Stimulated activated CD4-positive, alpha-beta T cell treated with anti-CD3 and anti-CD28 coated beads, Interleukin-15, amount 100 ng/mL, for 24 hours (primary cell): Measurements from ENCODE around the gene ALKBH7.
"Not testable (repeated sequence)": the region's sequence is repeated elsewhere in the genome, so short reads cannot be mapped to it uniquely, and the experiment has no call there.

Source experiments
- DNase-seq: peaks from one replicate; pipeline ENCODE4 v3.0.0-alpha.2; 2020

The ALKBH7 gene

DNA sequence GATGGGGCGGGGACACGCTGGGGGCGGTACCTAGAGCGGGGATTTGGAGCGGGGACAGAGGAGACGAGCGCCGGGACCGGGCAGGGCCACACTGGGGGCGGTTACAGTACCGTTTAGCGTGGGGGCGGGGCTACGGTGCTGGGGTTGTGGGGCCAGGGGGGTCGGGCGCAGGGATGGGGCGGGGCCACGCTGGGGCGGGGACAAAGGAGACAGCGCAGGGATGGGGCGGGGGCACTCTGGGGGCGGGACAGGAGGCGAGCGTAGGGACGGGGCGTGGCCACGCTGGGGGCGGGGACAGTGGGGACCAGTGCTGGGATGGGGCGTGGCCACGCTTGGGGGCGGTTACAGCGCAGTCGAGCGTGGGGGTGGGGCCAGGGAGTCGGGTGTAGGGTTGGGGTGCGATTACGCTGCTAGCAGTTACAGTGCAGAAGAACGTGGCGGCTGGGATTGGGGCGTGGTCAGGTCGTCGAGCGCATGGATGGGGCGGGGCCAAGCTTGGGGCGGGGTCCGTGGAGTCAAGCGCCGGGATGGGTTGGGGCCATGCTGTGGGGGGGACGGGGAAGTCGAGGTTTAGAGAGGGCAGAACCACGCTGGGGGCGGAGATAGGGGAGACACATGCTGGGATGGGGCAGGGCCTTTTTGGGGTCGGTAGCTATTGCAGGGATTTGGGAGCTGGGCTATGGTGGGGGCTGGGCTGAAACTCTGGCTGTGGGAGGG lies 660 bp downstream of the ALKBH7 start:
- peak; percentile 100 for DNase-seq

DNA sequence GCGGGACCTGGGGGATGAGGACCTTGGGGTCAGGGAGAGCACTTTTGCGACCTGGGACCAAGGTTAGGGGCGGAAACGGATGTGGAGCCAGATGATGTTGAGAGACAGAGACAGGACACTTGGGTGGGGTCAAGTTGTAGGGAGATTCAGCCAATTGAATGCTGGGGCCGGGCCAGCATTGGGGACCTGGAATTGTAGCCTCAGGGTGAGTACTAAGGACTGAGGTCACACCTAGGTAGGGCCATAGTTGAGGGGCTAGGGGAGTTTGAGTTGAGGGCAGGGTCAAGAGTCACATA lies 1.2 kb downstream of the ALKBH7 start:
- no peak for DNase-seq

GRCh38 chr19:6374161-6374709 lies 1.6 kb downstream of the ALKBH7 start:
- no peak for DNase-seq

GRCh38 chr19:6374711-6375410 lies 2.3 kb downstream of the ALKBH7 start:
- DNase-seq, result no peak

- DNase-seq, result no peak
Observed at GRCh38 chr19:6375411-6376010, 2.9 kb downstream of the ALKBH7 start, which contains the start of gene PSPN. PSPN (minus strand) TSS chr19:6375933; CDS start chr19:6375849, 84 bp downstream.

DNA sequence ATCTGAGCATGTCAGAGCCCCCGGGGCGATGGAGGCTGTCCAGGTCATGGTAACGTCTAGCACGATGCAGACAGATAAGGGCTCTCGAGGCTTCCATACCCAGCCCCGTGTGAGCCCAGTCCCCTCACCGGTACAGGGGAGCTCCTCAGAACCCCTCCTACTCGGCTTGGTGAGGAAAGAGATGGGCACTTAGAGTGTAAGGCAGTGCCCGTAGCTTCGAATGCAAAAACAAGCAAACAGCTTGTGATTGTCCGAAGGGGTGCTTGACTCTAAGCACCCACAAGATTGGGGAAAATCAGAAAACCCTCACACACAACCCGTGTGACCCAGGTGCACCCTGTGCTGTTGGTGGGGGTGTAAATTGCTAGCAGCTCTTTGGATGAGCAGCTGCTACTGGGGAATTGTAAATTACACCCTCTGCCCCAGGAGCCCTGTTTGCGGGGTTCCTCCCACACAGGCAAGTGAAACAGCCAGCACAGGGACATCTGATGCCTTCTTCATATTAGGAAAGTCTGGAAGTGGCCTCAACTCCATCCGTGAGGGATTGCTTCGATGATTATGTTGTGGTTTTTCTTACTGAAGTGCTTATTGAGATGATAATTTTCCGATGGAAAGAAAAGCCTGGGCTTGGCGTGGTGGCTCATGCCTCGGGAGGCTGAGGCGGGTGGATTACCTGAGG lies 4.1 kb downstream of the ALKBH7 start:
- no peak for DNase-seq

- DNase-seq, result no peak
Observed at GRCh38 chr19:6378041-6378440, 5.4 kb downstream of the ALKBH7 start.

DNA sequence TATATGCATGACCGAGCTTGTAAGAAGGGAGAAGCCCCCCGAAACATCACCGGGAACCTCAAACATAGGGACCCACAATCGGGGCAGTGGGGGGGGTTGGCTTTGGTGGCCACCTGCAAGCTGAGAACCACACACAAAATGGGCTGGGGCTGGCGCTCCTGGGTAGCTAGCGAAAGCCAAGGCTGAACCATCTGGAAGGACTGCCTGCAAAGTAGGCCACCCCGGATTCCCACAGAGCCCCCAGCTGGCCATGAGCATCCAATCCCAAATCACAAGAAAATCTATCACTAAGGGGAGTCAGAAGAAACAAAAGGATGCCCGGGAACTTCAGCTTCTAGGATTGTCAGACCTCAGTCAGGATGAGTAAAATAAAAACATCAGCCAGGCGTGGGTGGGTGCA lies 5.9 kb downstream of the ALKBH7 start:
- no peak for DNase-seq

DNA sequence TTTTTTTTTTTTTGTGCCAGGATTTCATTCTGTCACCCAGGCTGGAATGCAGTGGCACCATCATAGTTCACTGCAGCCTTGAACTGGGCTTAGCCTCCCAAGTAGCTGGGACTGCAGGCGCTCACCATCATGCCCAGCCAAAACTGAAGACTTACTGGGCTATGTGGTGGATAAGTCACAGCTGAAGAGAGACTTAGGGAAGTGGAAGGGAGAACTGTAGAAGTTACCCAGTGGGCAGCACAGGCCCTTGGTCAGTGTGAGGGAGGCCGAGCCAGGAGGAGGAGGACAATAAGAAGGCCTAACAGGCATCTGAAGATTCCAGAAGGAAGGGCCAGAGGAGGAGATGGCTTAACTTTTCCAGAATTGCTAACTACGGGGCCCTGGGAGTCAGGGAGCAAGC lies 7.2 kb downstream of the ALKBH7 start:
- no peak for DNase-seq

DNA sequence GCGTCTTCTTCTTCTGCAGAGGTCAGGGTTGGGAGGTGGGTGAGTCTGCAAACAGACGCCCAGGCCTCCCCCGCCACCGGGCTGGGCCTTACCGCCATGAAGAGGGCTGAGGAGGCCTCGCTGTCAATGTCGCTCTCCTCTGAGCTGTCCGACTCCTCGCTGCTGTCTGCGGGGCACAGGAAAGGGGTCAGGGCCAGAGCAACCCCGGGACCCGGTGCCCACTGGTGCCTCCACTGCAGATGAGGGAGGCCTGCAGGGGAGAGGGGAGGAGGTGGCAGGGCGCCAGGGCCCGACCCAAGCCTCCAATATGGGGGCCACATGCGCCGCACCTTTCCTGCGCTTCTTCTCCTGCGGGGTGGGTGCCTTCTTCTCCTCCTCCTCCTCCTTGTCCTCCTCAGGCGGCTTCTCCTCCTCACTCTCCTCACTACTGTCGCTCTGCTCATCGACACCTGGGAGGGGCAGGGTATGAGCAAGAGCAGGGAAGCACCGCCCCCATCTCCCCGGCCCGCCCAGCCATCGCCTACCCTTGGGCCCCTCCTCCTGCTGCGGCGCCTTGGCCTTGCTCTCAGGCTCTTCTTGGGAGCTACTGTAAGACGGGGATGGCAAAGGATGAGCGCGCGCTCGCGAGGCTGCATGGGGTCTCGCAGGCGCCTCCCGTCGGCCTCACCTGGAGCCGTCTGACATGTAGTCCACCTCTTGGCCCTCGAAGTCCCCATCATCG lies 8.6 kb downstream of the ALKBH7 start:
- no peak for DNase-seq

DNA sequence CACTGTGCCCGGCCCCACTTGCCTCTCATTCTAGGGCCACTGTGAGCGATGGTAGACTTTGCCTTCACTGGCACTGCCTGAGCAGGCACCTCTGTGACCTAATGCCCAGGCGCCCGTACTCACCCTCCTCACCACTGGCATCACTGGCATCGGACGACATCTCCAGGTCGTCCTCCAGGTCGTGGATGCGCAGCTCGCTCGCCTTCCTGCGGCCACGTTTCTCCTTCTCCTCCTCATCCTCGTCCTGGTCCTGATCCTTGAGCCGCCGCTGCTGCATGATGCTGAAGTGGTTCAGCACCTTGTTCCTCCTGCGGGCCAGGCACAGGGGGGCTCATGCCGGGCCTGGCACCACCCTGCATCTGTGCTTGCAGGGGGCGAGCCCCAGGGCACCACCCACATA lies 10.6 kb downstream of the ALKBH7 start:
- DNase-seq, result no peak

DNA sequence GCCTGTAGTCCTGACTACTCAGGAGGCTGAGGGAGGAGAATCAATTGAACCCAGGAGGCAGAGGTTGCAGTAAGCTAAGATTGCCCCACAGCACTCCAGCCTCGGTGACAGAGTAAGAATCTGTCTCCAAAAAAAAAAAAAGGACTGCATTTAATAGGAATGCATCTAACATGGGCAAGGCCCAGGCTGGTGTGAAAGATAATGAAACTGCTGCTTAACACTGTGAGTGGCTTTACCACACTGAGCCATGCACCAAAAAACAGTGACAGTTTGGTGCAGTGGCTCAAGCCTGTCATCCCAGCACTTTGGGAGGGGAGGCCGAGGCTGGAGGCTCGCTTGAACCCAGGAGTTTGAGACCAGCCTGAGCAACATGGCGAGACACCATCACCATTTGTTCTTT lies 11.8 kb downstream of the ALKBH7 start:
- DNase-seq, result no peak

GRCh38 chr19:6387372-6387771 lies 14.8 kb downstream of the ALKBH7 start:
- DNase-seq, result no peak

GRCh38 chr19:6392221-6393073 lies 19.9 kb downstream of the ALKBH7 start:
- DNase-seq, result no peak

- DNase-seq, result peak; percentile 96
Observed at GRCh38 chr19:6393074-6393982, 20.7 kb downstream of the ALKBH7 start, which contains the start of gene GTF2F1. GTF2F1 (minus strand) TSS chr19:6393164; CDS start chr19:6392995, 169 bp downstream.

GRCh38 chr19:6393983-6394412 lies 21.4 kb downstream of the ALKBH7 start:
- peak; percentile 85 for DNase-seq

- DNase-seq, result no peak
Observed at GRCh38 chr19:6394831-6395230, 22.2 kb downstream of the ALKBH7 start.

- no peak for DNase-seq
Observed at GRCh38 chr19:6396305-6396704, 23.7 kb downstream of the ALKBH7 start.

DNA sequence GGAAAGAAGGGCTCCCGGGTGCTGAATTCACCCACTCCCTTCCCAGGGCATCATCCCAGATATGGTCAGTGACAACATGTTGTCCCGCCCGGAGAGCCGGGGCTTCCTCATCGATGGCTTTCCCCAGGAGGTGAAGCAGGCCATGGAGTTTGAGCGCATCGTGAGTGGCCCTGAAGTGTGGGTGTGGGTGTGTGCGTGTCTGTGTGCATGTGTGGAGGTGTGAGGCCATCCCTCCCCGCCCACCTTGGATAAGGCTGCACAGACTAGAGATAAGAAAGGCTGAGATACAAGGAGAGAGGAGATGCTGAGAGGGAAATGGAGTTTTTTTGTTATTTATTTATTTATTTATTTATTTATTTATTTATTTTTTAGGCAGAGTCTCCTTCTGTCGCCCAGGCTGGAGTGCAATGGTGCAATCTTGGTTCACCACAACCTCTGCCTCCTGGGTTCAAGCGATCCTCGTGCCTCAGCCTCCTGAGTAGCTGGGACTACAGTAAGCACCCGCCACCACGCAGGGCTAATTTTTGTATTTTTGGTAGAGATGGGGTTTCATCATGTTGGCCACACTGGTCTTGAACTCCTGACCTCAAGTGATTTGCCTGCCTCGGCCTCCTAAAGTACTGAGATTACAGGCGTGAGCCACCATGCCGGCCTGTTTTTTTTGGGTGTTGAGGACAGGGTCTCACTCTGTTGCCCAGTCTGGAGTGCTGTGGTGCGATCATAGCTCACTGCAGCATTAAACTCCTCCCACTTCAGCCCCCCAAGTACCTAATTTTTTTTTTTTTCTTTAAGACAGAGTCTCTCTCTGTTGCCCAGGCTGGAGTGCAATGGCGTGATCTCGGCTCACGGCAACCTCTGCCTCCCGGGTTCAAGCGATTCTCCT lies 27.7 kb downstream of the ALKBH7 start:
- DNase-seq, result not testable (repeated sequence)
